Ascending aorta (tissue), 2 donors: ENCODE measurements around the gene ITGB5. TPM values are rescaled to one million over a fixed set of nuclear protein-coding genes. Genes with fewer than 3 reads are reported as not detected.

Experiments used
- DNase-seq, 2 donors: peaks; one replicate each; pipeline ENCODE4 v3.0.0-alpha.2; 2019; ENCODE audit warnings: low spot score in 2 of 2
- H3K27ac ChIP-seq, 2 donors: fragments of 200-600 bp; sonication (generic); one replicate each; pipeline ENCODE4 v1.5.1; 2016 to 2017; ENCODE audit warnings: mild to moderate bottlenecking in 1 of 2
- H3K27me3 ChIP-seq: fragments of 200-600 bp; sonication (generic); one replicate; pipeline ENCODE4 v1.5.1; 2017
- H3K36me3 ChIP-seq, 2 donors: fragments of 200-600 bp; sonication (generic); one replicate each; pipeline ENCODE4 v1.5.1; 2016
- H3K4me1 ChIP-seq, 2 donors: fragments of 200-600 bp; sonication (generic); one replicate each; pipeline ENCODE4 v1.5.1; 2016 to 2017; ENCODE audit warnings: mild to moderate bottlenecking in 1 of 2
- H3K4me3 ChIP-seq, 2 donors: fragments of 200-600 bp; sonication (generic); one replicate each; pipeline ENCODE4 v1.5.1; 2016 to 2017; ENCODE audit warnings: mild to moderate bottlenecking in 1 of 2
- H3K9me3 ChIP-seq, 2 donors: fragments of 200-600 bp; sonication (generic); one replicate each; pipeline ENCODE4 v1.5.1; 2016
- CTCF ChIP-seq, 3 experiments: fragments of 200-600 bp in 2 of 3; fragments of 450-650 bp in 1 of 3; sonication (generic) in 2 of 3; IDR thresholded peaks; one replicate each; pipeline ENCODE4 v1.5.1; 2016 to 2019; ENCODE audit warnings: antibody characterized with exemption in 3 of 3, mild to moderate bottlenecking in 1 of 3, moderate library complexity in 1 of 3
- intact Hi-C: fragments of 100-400 bp; cut with DNase I; formaldehyde crosslinking; loops from one replicate; pipeline ENCODE4 v1.15.1; 2023
- total RNA-seq: library from RNA; depleted of rRNA; stranded (reverse); fragments of >200 nt; gene quantifications from one replicate; pipeline ENCODE4 v1.1.0, GENCODE V29; 2016

The ITGB5 gene
- 595 TPM for total RNA-seq

- H3K4me1 ChIP-seq: peaks cover 18 to 28% of the 10 kb centered on the region in 2 donors
These were observed at the start of gene ITGB5 for GRCh38 chr3:124887177-124887931. ITGB5 (minus strand) TSS chr3:124887365; CDS start chr3:124887000, 365 bp downstream.

GRCh38 chr3:124935794-124936542 lies 48.8 kb upstream of the ITGB5 start:
- no peak overlapping the region for H3K27ac ChIP-seq
- DNase-seq: no peak
- H3K36me3 ChIP-seq: no peaks in the 10 kb centered on the region
- no peaks in the 10 kb centered on the region for H3K27me3 ChIP-seq
- no peak for TF ChIP-seq CTCF (IDR thresholded peaks at IDR 0.05)
- intact Hi-C loops: no loop called here
- no peaks in the 10 kb centered on the region for H3K9me3 ChIP-seq
- no peak overlapping the region for H3K4me3 ChIP-seq
- no peaks in the 10 kb centered on the region for H3K4me1 ChIP-seq

More at GRCh38 chr3:124887177-124887931, at the start of gene ITGB5:
- peak; percentile 47 to 92 for DNase-seq
- Histone ChIP-seq H3K9me3 (no peaks in the 10 kb centered on the region), H3K27me3 (no peaks in the 10 kb centered on the region), H3K27ac (peak within 1 kb of the TSS; percentile 97 to 98), H3K36me3 (no peaks in the 10 kb centered on the region), H3K4me3 (peak within 1 kb of the TSS; percentile 85 to 90)
- no peak for TF ChIP-seq CTCF (IDR thresholded peaks at IDR 0.05)
- intact Hi-C loops: loop anchor here (2.0 kb wide), 3 partner anchors 35 to 101 kb away; no protein-coding TSS in a partner anchor

GRCh38 chr3:124935264-124935663 lies 48.1 kb upstream of the ITGB5 start:
- no peaks in the 10 kb centered on the region for H3K4me1 ChIP-seq
- no peak for TF ChIP-seq CTCF (IDR thresholded peaks at IDR 0.05)
- H3K9me3 ChIP-seq: no peaks in the 10 kb centered on the region
- H3K27ac ChIP-seq: no peak overlapping the region
- H3K27me3 ChIP-seq: no peaks in the 10 kb centered on the region
- no peaks in the 10 kb centered on the region for H3K36me3 ChIP-seq
- H3K4me3 ChIP-seq: no peak overlapping the region
- intact Hi-C loops: no loop called here
- DNase-seq: no peak

- Histone ChIP-seq H3K27ac (no peak within 1 kb of the TSS), H3K4me3 (no peak within 1 kb of the TSS), H3K4me1 (no peaks in the 10 kb centered on the region), H3K36me3 (no peaks in the 10 kb centered on the region), H3K9me3 (no peaks in the 10 kb centered on the region), H3K27me3 (no peaks in the 10 kb centered on the region)
- DNase-seq: no peak
- intact Hi-C loops: no loop called here
- TF ChIP-seq CTCF (IDR thresholded peaks at IDR 0.05): no peak
These were observed 47.4 kb upstream of the ITGB5 start, which contains the start of gene MUC13 for GRCh38 chr3:124934577-124934976. MUC13 (minus strand) TSS chr3:124934751; CDS start chr3:124934712, 39 bp downstream.

- Histone ChIP-seq H3K36me3 (no peaks in the 10 kb centered on the region), H3K27ac (no peak overlapping the region), H3K27me3 (no peaks in the 10 kb centered on the region), H3K4me3 (no peak overlapping the region), H3K4me1 (no peaks in the 10 kb centered on the region), H3K9me3 (no peaks in the 10 kb centered on the region)
- DNase-seq: peak in 1 of 2 donors; percentile 82
- peak; percentile 64 to 71 (median 66) for TF ChIP-seq CTCF (IDR thresholded peaks at IDR 0.05)
- intact Hi-C loops: loop anchor here (2.0 to 5.0 kb wide), 3 partner anchors 236 to 659 kb away; no protein-coding TSS in a partner anchor
These were observed 41.4 kb upstream of the ITGB5 start for GRCh38 chr3:124928333-124929202.
